ENCODE measurements around the gene POLR1B. TPM values are rescaled to one million over a fixed set of nuclear protein-coding genes. Genes with fewer than 3 reads are reported as not detected.
A peak's percentile ranks its signal among the peaks of the same experiment; 100 is the strongest.

POLR1B gene
- total and polyA plus RNA-seq, 2 of the 13 experiments (the other 11 are each of a cell fraction or from before 2014, with no cell fraction given): 18.3 to 46.0 TPM

- DNase-seq (ENCODE audit: low spot score) (peak; percentile 13), ATAC-seq (peak; percentile 14), FAIRE-seq (peak; percentile 37)
- intact Hi-C loops (cut with micrococcal nuclease; ENCODE audit: unreplicated experiment) (loop anchor here (1.0 to 5.0 kb wide), 2 partner anchors 39 to 62 kb away; partner anchors contain the start of gene CHCHD5), in situ Hi-C loops (cut with HindIII; ENCODE audit: extremely low pct_ligation_motif_present, low pct_unique_long_range_greater_than_20kb) (no loop called here)
- Histone ChIP-seq H3K4me1 (ENCODE audit: insufficient read depth, low read length) (peaks cover 26% of the 10 kb centered on the region), H3K4me2 (ENCODE audit: low read depth, low read length) (peak overlapping the region; percentile 89), H3K36me3 (replicated peaks in 1 of 2; ENCODE audit: control insufficient read depth in 1 of 2, insufficient read depth in 2 of 2, low read length in 2 of 2) (peaks cover 7 to 24% of the 10 kb centered on the region in 2 experiments; a peak in 4 of 5 replicates), H3K4me3 (replicated peaks in 1 of 3; ENCODE audit: insufficient read depth in 1 of 3, low read depth in 2 of 3, low read length in 3 of 3) (peak overlapping the region; percentile 73 to 96 (median 86)), H3K27me3 (ENCODE audit: control insufficient read depth in 1 of 2, insufficient read depth in 2 of 2, low read length in 2 of 2) (no peaks in the 10 kb centered on the region; a peak in 1 of 5 replicates), H3K27ac (ENCODE audit: extremely low read length, insufficient read depth, low read length) (peak overlapping the region; percentile 84), H3K79me2 (ENCODE audit: insufficient read depth, low read length) (peaks cover 50% of the 10 kb centered on the region), H3K9ac (ENCODE audit: insufficient read depth, low read depth, low read length) (peak overlapping the region; percentile 82), H2AFZ (ENCODE audit: low read length) (peak overlapping the region; percentile 43), H3K9me3 (ENCODE audit: low read length) (no peaks in the 10 kb centered on the region), H4K20me1 (ENCODE audit: insufficient read depth, low read length) (no peaks in the 10 kb centered on the region)
- CTCF ChIA-PET (ENCODE audit: low intra/inter-chr PET ratio, low total read pairs): no interaction called here
- POLR2A ChIA-PET: interaction anchor here (1.0 to 1.6 kb wide), 4 partner anchors 40 to 488 kb away, joined by 3 to 9 read pairs (median 5); partner anchors contain the start of gene TMEM87B
- WGBS (ENCODE audit: low lambda C conversion rate): under 1% methylated on average over 18 of the region's 18 CpGs
- no TSS peak for BruUV-seq (replicated peaks)
- no peak for TF ChIP-seq MAFG (CRISPR knock-in tag; IDR thresholded peaks at IDR 0.05)
- 0 out of 2 replicates have a peak, but pooled peaks have one; percentile 9 for TF ChIP-seq ZNF224 (CRISPR knock-in tag; IDR thresholded peaks at IDR 0.05)
- TF ChIP-seq UBTF (CRISPR knock-in tag; IDR thresholded peaks at IDR 0.05): no peak
- 0 out of 2 replicates have a peak, but pooled peaks have one; percentile 25 for TF ChIP-seq KLF9 (CRISPR knock-in tag; IDR thresholded peaks at IDR 0.05; ENCODE audit: low read depth)
- TF ChIP-seq PRDM10 (CRISPR knock-in tag; IDR thresholded peaks at IDR 0.05; ENCODE audit: low read depth): 0 out of 2 replicates have a peak, but pooled peaks have one; percentile 30
- 0 out of 2 replicates have a peak, but pooled peaks have one; percentile 5 for TF ChIP-seq GZF1 (CRISPR knock-in tag; IDR thresholded peaks at IDR 0.05)
- TF ChIP-seq HMGXB4 (CRISPR knock-in tag; IDR thresholded peaks at IDR 0.05; ENCODE audit: borderline replicate concordance in 1 of 2, low read depth in 1 of 2): peak in 1 of 2 experiments; percentile 26; a peak in 1 of 4 replicates
- peak; percentile 30; the same call in 1 of the 2 replicates for TF ChIP-seq KMT2B (CRISPR knock-in tag; IDR thresholded peaks at IDR 0.05)
- TF ChIP-seq TBX2 (CRISPR knock-in tag; IDR thresholded peaks at IDR 0.05; ENCODE audit: borderline replicate concordance): 0 out of 2 replicates have a peak, but pooled peaks have one; percentile 17
- TF ChIP-seq ZSCAN12 (CRISPR knock-in tag; IDR thresholded peaks at IDR 0.05): no peak
- no peak for TF ChIP-seq NAIF1 (CRISPR knock-in tag; IDR thresholded peaks at IDR 0.05; ENCODE audit: borderline replicate concordance)
- no peak for TF ChIP-seq ZNF773 (CRISPR knock-in tag; IDR thresholded peaks at IDR 0.05; ENCODE audit: borderline replicate concordance)
- TF ChIP-seq ZNF24 (IDR thresholded peaks at IDR 0.05): no peak
- no peak for TF ChIP-seq ZNF337 (CRISPR knock-in tag; IDR thresholded peaks at IDR 0.05; ENCODE audit: borderline replicate concordance, low read depth)
Observed at GRCh38 chr2:112542984-112543661, 858 bp downstream of the POLR1B start.

Data from HepG2 (cell line).